A673 (cell line): ENCODE measurements around the gene VPS13D. TPM values are rescaled to one million over a fixed set of nuclear protein-coding genes. Genes with fewer than 3 reads are reported as not detected.

Experiments
- BruUV-seq: library from RNA; stranded (reverse); fragments of 400-500 nt; replicated peaks from 2 replicates; lab custom pipeline; 2021; lab: Mats Ljungman, UMichigan
- CTCF ChIA-PET: fragments of 300-600 bp; sonication (Branson Sonifier 250); formaldehyde crosslinking; loops from one replicate; lab custom pipeline; 2022; ENCODE audit warnings: antibody characterized with exemption; lab: Charles Lee
- POLR2A ChIA-PET: fragments of 300-600 bp; sonication (Branson Sonifier 250); formaldehyde crosslinking; loops from one replicate; lab custom pipeline; 2022; ENCODE audit warnings: antibody characterized with exemption; ENCODE audit not compliant: low non-redundant PET; lab: Charles Lee
- DNase-seq: peaks from one replicate; pipeline ENCODE4 v3.0.0-alpha.2; 2015; ENCODE audit warnings: low spot score
- H3K27ac ChIP-seq: fragments of 200-600 bp; sonication (generic); 2 replicates; pipeline ENCODE4 v1.5.1; 2016; ENCODE audit warnings: mixed run types, low read depth, mild to moderate bottlenecking, mixed read lengths, antibody characterized with exemption, low read length; ENCODE audit not compliant: poor library complexity, severe bottlenecking
- H3K27me3 ChIP-seq: fragments of 200-600 bp; sonication (generic); replicated peaks from 2 replicates; pipeline ENCODE4 v1.6.1; 2017; ENCODE audit warnings: mixed run types, low read depth, mild to moderate bottlenecking, mixed read lengths, antibody characterized with exemption, low read length; ENCODE audit not compliant: insufficient read depth, poor library complexity
- H3K36me3 ChIP-seq: fragments of 200-600 bp; sonication (generic); 2 replicates; pipeline ENCODE4 v1.6.1; 2016; ENCODE audit warnings: mixed run types, mild to moderate bottlenecking, mixed read lengths, antibody characterized with exemption, low read length; ENCODE audit not compliant: insufficient read depth, poor library complexity, severe bottlenecking
- H3K4me1 ChIP-seq: fragments of 200-600 bp; sonication (generic); 2 replicates; pipeline ENCODE4 v1.6.1; 2017; ENCODE audit warnings: mixed run types, mild to moderate bottlenecking, mixed read lengths, antibody characterized with exemption, low read length; ENCODE audit not compliant: insufficient read depth, poor library complexity, severe bottlenecking
- H3K4me3 ChIP-seq: fragments of 200-600 bp; sonication (generic); 2 replicates; pipeline ENCODE4 v1.5.1; 2016; ENCODE audit warnings: low read depth, mixed run types, mild to moderate bottlenecking, mixed read lengths, low read length; ENCODE audit not compliant: poor library complexity, severe bottlenecking
- H3K9me3 ChIP-seq: fragments of 200-600 bp; sonication (generic); 2 replicates; pipeline ENCODE4 v1.6.1; 2016; ENCODE audit warnings: mixed run types, low read depth, mild to moderate bottlenecking, mixed read lengths, antibody characterized with exemption, low read length; ENCODE audit not compliant: poor library complexity, severe bottlenecking
- CTCF ChIP-seq: fragments of 300-800, 200-600 bp; sonication (generic); conservative IDR thresholded peaks from 2 replicates; pipeline ENCODE4 v1.5.1; 2017; ENCODE audit warnings: low read depth, mild to moderate bottlenecking, antibody characterized with exemption, low read length, moderate library complexity, mixed read lengths
- EZH2 ChIP-seq: fragments of 200-600 bp; sonication (generic); IDR thresholded peaks from 2 replicates; pipeline ENCODE4 v1.6.1; 2017; ENCODE audit warnings: borderline replicate concordance, low read depth, mild to moderate bottlenecking, mixed read lengths, antibody characterized with exemption, low read length; ENCODE audit not compliant: poor library complexity, severe bottlenecking
- intact Hi-C: fragments of 100-400 bp; cut with micrococcal nuclease; formaldehyde crosslinking; loops from one replicate; pipeline ENCODE4 v1.10.0; 2022; ENCODE audit not compliant: unreplicated experiment
- total RNA-seq: library from RNA; stranded (reverse); gene quantifications from 2 replicates; pipeline ENCODE4 v1.2.3, GENCODE V29; 2021

Gene VPS13D
- total RNA-seq, 1 experiment from 2014 or later = 32.5 TPM

- TF ChIP-seq EZH2 = no peak
- no peak for TF ChIP-seq CTCF
- CTCF ChIA-PET = no interaction called here
These were observed 256.7 kb downstream of the VPS13D start for GRCh38 chr1:12486401-12487005.

GRCh38 chr1:12487520-12487919 lies 257.7 kb downstream of the VPS13D start:
- intact Hi-C loops = no loop called here
- Histone ChIP-seq H3K4me1 (no peaks in the 10 kb centered on the region), H3K36me3 (no peaks in the 10 kb centered on the region), H3K27ac (no peak overlapping the region), H3K9me3 (no peaks in the 10 kb centered on the region), H3K27me3 (no peaks in the 10 kb centered on the region), H3K4me3 (no peak overlapping the region)
- ChIA-PET POLR2A (no interaction called here), CTCF (no interaction called here)
- no peak for TF ChIP-seq EZH2
- no peak for TF ChIP-seq CTCF
- no peak for DNase-seq
- no TSS peak for BruUV-seq

More at GRCh38 chr1:12486401-12487005, 256.7 kb downstream of the VPS13D start:
- no peaks in the 10 kb centered on the region for H3K4me1 ChIP-seq
- no peak for DNase-seq
- H3K36me3 ChIP-seq = no peaks in the 10 kb centered on the region
- POLR2A ChIA-PET = no interaction called here
- H3K27ac ChIP-seq = no peak overlapping the region
- no peak overlapping the region for H3K4me3 ChIP-seq
- no TSS peak for BruUV-seq
- intact Hi-C loops = no loop called here
- H3K9me3 ChIP-seq = no peaks in the 10 kb centered on the region
- no peaks in the 10 kb centered on the region for H3K27me3 ChIP-seq

GRCh38 chr1:12488666-12489354 lies 259.0 kb downstream of the VPS13D start:
- ChIA-PET POLR2A (no interaction called here), CTCF (no interaction called here)
- H3K27ac ChIP-seq = no peak overlapping the region
- H3K36me3 ChIP-seq = no peaks in the 10 kb centered on the region
- H3K4me3 ChIP-seq = no peak overlapping the region
- no peak for TF ChIP-seq EZH2
- no peak for TF ChIP-seq CTCF
- intact Hi-C loops = no loop called here
- no peaks in the 10 kb centered on the region for H3K4me1 ChIP-seq
- BruUV-seq = no TSS peak
- H3K9me3 ChIP-seq = no peaks in the 10 kb centered on the region
- no peaks in the 10 kb centered on the region for H3K27me3 ChIP-seq
- DNase-seq = no peak
